CD14-positive monocyte (primary cell): Measurements from ENCODE around the gene PPP1R8. TPM values are rescaled to one million over a fixed set of nuclear protein-coding genes. Genes with fewer than 3 reads are reported as not detected.

ENCODE experiments used
- DNase-seq, 3 donors: peaks; one replicate each; pipeline ENCODE4 v3.0.0-alpha.2; 2011 to 2022
- H2AFZ ChIP-seq: 2 replicates; pipeline ENCODE4 v1.6.0; 2012; ENCODE audit warnings: mild to moderate bottlenecking, low read depth, low read length, inconsistent platforms; ENCODE audit not compliant: insufficient read depth, poor library complexity, severe bottlenecking
- H3K27ac ChIP-seq, 2 donors: 1 replicate in 1 of 2; 2 replicates in 1 of 2; pipeline ENCODE4 v1.5.1; 2012 to 2013; ENCODE audit warnings: low read length in 2 of 2, control low read depth in 1 of 2, inconsistent platforms in 1 of 2, low read depth in 1 of 2, mild to moderate bottlenecking in 1 of 2
- H3K27me3 ChIP-seq, 2 donors: one replicate each; pipeline versions ENCODE4 v1.6.0 to v1.6.1; 2011 to 2013; ENCODE audit warnings: low read length in 2 of 2; ENCODE audit not compliant: control insufficient read depth in 2 of 2, insufficient read depth in 2 of 2
- H3K36me3 ChIP-seq, 2 donors: replicated peaks in 1 of 2; 1 replicate in 1 of 2; 2 replicates in 1 of 2; pipeline versions ENCODE4 v1.5.1 to v1.6.1; 2012 to 2013; ENCODE audit warnings: low read length in 2 of 2, control low read depth in 1 of 2, inconsistent platforms in 1 of 2, mild to moderate bottlenecking in 1 of 2; ENCODE audit not compliant: insufficient read depth in 2 of 2, control insufficient read depth in 1 of 2
- H3K4me1 ChIP-seq, 2 donors: 1 replicate in 1 of 2; 2 replicates in 1 of 2; pipeline versions ENCODE4 v1.5.1 to v1.6.1; 2012 to 2013; ENCODE audit warnings: low read length in 2 of 2, control low read depth in 1 of 2, inconsistent platforms in 1 of 2, mild to moderate bottlenecking in 1 of 2, moderate library complexity in 1 of 2; ENCODE audit not compliant: insufficient read depth in 2 of 2, control insufficient read depth in 1 of 2
- H3K4me2 ChIP-seq: replicated peaks from 2 replicates; pipeline ENCODE3; 2012; ENCODE audit warnings: low read length, moderate library complexity, mild to moderate bottlenecking; ENCODE audit not compliant: poor library complexity, severe bottlenecking; ENCODE audit errors: extremely low read depth
- H3K4me3 ChIP-seq, 3 experiments: fragments of 200-600 bp in 1 of 3; sonication (generic) in 1 of 3; replicated peaks in 1 of 3; 1 replicate in 2 of 3; 2 replicates in 1 of 3; pipeline ENCODE4 v1.5.1; 2011 to 2013; ENCODE audit warnings: low read length in 3 of 3, mild to moderate bottlenecking in 3 of 3, control low read depth in 2 of 3, low read depth in 2 of 3, inconsistent platforms in 1 of 3, moderate library complexity in 1 of 3
- H3K79me2 ChIP-seq: 2 replicates; pipeline ENCODE4 v1.6.0; 2012; ENCODE audit warnings: mild to moderate bottlenecking, control low read depth, inconsistent platforms, low read length, moderate library complexity; ENCODE audit not compliant: insufficient read depth
- H3K9ac ChIP-seq: 2 replicates; pipeline ENCODE4 v1.6.0; 2017; ENCODE audit warnings: low read length, mild to moderate bottlenecking; ENCODE audit not compliant: insufficient read depth, poor library complexity, severe bottlenecking
- H3K9me3 ChIP-seq, 2 donors: replicated peaks in 1 of 2; 1 replicate in 1 of 2; 2 replicates in 1 of 2; pipeline versions ENCODE4 v1.5.1 to v1.6.1; 2012 to 2013; ENCODE audit warnings: low read length in 2 of 2, control low read depth in 1 of 2; ENCODE audit not compliant: control insufficient read depth in 1 of 2, insufficient read depth in 1 of 2
- H4K20me1 ChIP-seq: 2 replicates; pipeline ENCODE4 v1.6.0; 2012; ENCODE audit warnings: mild to moderate bottlenecking, low read length, control low read depth, moderate library complexity; ENCODE audit not compliant: insufficient read depth
- H3K27ac Mint-ChIP-seq, 7 donors: one replicate each; pipeline ENCODE4 v1.8.0; 2020; ENCODE audit warnings: mild to moderate bottlenecking in 7 of 7, mixed read lengths in 7 of 7, moderate library complexity in 6 of 7, inconsistent platforms in 2 of 7
- H3K27me3 Mint-ChIP-seq, 3 donors: one replicate each; pipeline ENCODE4 v1.8.0; 2021 to 2022; ENCODE audit warnings: low read depth in 3 of 3, mild to moderate bottlenecking in 3 of 3, mixed read lengths in 3 of 3, moderate library complexity in 3 of 3, inconsistent platforms in 1 of 3
- H3K36me3 Mint-ChIP-seq, 2 donors: one replicate each; pipeline ENCODE4 v1.8.0; 2020; ENCODE audit warnings: mixed read lengths in 2 of 2, inconsistent platforms in 1 of 2, mild to moderate bottlenecking in 1 of 2
- H3K4me1 Mint-ChIP-seq: one replicate; pipeline ENCODE4 v1.8.0; 2020; ENCODE audit warnings: mild to moderate bottlenecking, mixed read lengths
- H3K4me3 Mint-ChIP-seq, 2 donors: one replicate each; pipeline ENCODE4 v1.8.0; 2020; ENCODE audit warnings: mild to moderate bottlenecking in 2 of 2, mixed read lengths in 2 of 2, moderate library complexity in 1 of 2
- H3K9me3 Mint-ChIP-seq, 7 donors: one replicate each; pipeline ENCODE4 v1.8.0; 2020 to 2022; ENCODE audit warnings: mixed read lengths in 7 of 7, mild to moderate bottlenecking in 6 of 7, moderate library complexity in 6 of 7, inconsistent platforms in 2 of 7
- WGBS: methylation state at CpG from one replicate; pipeline ENCODE4 v1.1.5; 2013; ENCODE audit warnings: missing lambda C conversion rate; ENCODE audit not compliant: insufficient coverage; 5-methylcytosine and 5-hydroxymethylcytosine counted together
- intact Hi-C, 2 donors: fragments of 100-400 bp; cut with micrococcal nuclease; formaldehyde crosslinking; loops; one replicate each; pipeline versions ENCODE4 v1.15.0 to v1.15.1; 2023
- polyA plus RNA-seq, 3 donors: library from polyadenylated mRNA; depleted of rRNA in 1 of 3; unstranded in 2 of 3; stranded (reverse) in 1 of 3; fragments of 300-500 nt in 2 of 3; fragments of >200 nt in 1 of 3; fragmentation: Illumina TruSeq in 2 of 3; gene quantifications; 1 replicate in 2 of 3; 2 replicates in 1 of 3; pipeline ENCODE4 v1.2.3, GENCODE V29; 2012 to 2021
- TF ChIP-seq, protein P1 (sequence below): fragments of 200-600 bp; IDR thresholded peaks from one replicate; pipeline ENCODE4 v1.8.0; 2022; ENCODE audit warnings: antibody characterized with exemption, mild to moderate bottlenecking

Gene PPP1R8
- polyA plus RNA-seq, 3 donors = 17.0 to 23.9 (median 21.4) TPM

- Histone ChIP-seq H4K20me1 (peaks cover 76% of the 10 kb centered on the region), H3K36me3 (peaks cover 78 to 86% of the 10 kb centered on the region in 2 donors), H2AFZ (no peak overlapping the region), H3K79me2 (peaks cover 100% of the 10 kb centered on the region), H3K4me2 (peak overlapping the region; percentile 30), H3K27me3 (no peaks in the 10 kb centered on the region), H3K9ac (no peak overlapping the region), H3K27ac (peak overlapping the region; percentile 77 to 99), H3K4me1 (peaks cover 97 to 99% of the 10 kb centered on the region in 2 donors), H3K4me3 (peak overlapping the region in 1 of 3 experiments; percentile 5), H3K9me3 (no peaks in the 10 kb centered on the region)
- Mint-ChIP-seq H3K27ac (peak overlapping the region; percentile 84 to 99 (median 93)), H3K9me3 (peaks cover 0 to 1% (median 0%) of the 10 kb centered on the region in 7 donors), H3K36me3 (peaks cover 83 to 95% of the 10 kb centered on the region in 2 donors), H3K4me3 (peak overlapping the region in 1 of 2 donors; percentile 31), H3K27me3 (peaks cover 0 to 4% (median 1%) of the 10 kb centered on the region in 3 donors), H3K4me1 (peaks cover 87% of the 10 kb centered on the region)
- 80% methylated on average over 5 of the region's 10 CpGs for WGBS
- TF ChIP-seq, protein P1, sequence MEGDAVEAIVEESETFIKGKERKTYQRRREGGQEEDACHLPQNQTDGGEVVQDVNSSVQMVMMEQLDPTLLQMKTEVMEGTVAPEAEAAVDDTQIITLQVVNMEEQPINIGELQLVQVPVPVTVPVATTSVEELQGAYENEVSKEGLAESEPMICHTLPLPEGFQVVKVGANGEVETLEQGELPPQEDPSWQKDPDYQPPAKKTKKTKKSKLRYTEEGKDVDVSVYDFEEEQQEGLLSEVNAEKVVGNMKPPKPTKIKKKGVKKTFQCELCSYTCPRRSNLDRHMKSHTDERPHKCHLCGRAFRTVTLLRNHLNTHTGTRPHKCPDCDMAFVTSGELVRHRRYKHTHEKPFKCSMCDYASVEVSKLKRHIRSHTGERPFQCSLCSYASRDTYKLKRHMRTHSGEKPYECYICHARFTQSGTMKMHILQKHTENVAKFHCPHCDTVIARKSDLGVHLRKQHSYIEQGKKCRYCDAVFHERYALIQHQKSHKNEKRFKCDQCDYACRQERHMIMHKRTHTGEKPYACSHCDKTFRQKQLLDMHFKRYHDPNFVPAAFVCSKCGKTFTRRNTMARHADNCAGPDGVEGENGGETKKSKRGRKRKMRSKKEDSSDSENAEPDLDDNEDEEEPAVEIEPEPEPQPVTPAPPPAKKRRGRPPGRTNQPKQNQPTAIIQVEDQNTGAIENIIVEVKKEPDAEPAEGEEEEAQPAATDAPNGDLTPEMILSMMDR = no peak
- intact Hi-C loops = no loop called here
- DNase-seq = no peak
These were observed 48.9 kb downstream of the PPP1R8 start for GRCh38 chr1:27879374-27880082.

DNA sequence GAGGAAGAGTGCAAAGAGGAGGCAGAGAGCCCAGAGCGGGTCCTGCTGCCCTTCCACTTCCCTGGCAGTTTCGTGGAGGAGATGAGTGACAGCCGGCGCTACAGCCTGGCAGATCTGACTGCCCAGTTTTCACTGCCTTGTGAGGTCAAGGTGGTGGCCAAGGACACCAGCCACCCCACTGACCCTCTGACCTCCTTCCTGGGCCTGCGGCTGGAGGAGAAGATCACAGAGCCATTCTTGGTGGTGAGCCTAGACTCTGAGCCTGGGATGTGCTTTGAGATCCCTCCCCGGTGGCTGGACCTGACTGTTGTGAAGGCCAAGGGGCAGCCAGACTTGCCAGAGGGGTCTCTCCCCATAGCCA, 51.9 kb downstream of the PPP1R8 start:
- TF ChIP-seq, protein P1 = no peak
- Mint-ChIP-seq H3K9me3 (peaks cover 0 to 1% (median 0%) of the 10 kb centered on the region in 7 donors), H3K4me3 (peak overlapping the region; percentile 26 to 47), H3K36me3 (peaks cover 85 to 98% of the 10 kb centered on the region in 2 donors), H3K27ac (peak overlapping the region; percentile 99 to 100 (median 99)), H3K4me1 (peaks cover 93% of the 10 kb centered on the region), H3K27me3 (peaks cover 0 to 4% (median 0%) of the 10 kb centered on the region in 3 donors)
- no peaks in the 10 kb centered on the region for H3K27me3 ChIP-seq
- peak overlapping the region; percentile 37 for H3K4me2 ChIP-seq
- intact Hi-C loops = no loop called here
- no peak overlapping the region for H2AFZ ChIP-seq
- peaks cover 64% of the 10 kb centered on the region for H4K20me1 ChIP-seq
- no peaks in the 10 kb centered on the region for H3K9me3 ChIP-seq
- peaks cover 79 to 87% of the 10 kb centered on the region in 2 donors for H3K36me3 ChIP-seq
- peak overlapping the region; percentile 99 to 100 for H3K27ac ChIP-seq
- 86% methylated on average over 4 of the region's 6 CpGs for WGBS
- peak overlapping the region; percentile 40 for H3K9ac ChIP-seq
- no peak for DNase-seq
- peak overlapping the region in 1 of 3 experiments; percentile 63 for H3K4me3 ChIP-seq
- peaks cover 88% of the 10 kb centered on the region for H3K79me2 ChIP-seq
- H3K4me1 ChIP-seq = peaks cover 98 to 99% of the 10 kb centered on the region in 2 donors
